Erythroblast (primary cell): ENCODE results near the gene UPF1.
A peak's percentile ranks its signal among the peaks of the same experiment; 100 is the strongest.

Experiments
- DNase-seq, 2 experiments: peaks; one replicate each; lab custom pipeline; 2025; lab: John Stamatoyannopoulos, UW
- GATA1 ChIP-seq: IDR thresholded peaks from 2 replicates; pipeline ENCODE4 v1.6.1; 2011; ENCODE audit warnings: low read depth, mild to moderate bottlenecking, control low read depth, low read length, moderate library complexity
- POLR2A ChIP-seq: IDR thresholded peaks from 2 replicates; pipeline ENCODE4 v1.6.1; 2011; ENCODE audit warnings: mild to moderate bottlenecking, low read length

UPF1 gene

DNA sequence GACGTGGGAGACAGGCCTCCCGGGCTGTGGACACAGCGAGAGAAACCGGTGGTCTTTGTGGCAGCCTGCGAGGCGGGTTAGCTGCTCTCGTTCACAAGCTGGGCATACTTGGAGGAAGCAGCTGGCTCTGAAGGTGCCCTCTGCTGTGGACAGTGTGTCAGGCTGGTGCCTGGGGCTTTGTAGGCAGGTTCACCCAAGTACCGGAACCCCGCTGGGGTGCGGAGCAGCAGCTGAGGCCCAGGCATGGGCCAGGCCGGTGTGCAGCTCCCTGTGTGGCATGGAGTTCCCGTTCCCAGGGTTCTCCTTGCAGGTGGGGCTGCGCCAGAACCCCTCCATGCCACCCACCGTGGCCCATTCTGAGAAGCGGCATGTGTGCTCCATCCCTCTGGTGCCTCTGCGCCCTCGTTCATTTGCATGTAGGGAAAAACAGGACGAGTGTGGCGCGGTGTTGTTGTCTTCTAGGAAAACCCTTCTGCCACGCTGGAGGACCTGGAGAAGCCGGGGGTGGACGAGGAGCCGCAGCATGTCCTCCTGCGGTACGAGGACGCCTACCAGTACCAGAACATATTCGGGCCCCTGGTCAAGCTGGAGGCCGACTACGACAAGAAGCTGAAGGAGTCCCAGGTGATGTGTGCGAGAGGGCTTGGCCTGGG lies 20.0 kb downstream of the UPF1 start:
- TF ChIP-seq GATA1 (no peak), POLR2A (no peak)
- no peak for DNase-seq

DNA sequence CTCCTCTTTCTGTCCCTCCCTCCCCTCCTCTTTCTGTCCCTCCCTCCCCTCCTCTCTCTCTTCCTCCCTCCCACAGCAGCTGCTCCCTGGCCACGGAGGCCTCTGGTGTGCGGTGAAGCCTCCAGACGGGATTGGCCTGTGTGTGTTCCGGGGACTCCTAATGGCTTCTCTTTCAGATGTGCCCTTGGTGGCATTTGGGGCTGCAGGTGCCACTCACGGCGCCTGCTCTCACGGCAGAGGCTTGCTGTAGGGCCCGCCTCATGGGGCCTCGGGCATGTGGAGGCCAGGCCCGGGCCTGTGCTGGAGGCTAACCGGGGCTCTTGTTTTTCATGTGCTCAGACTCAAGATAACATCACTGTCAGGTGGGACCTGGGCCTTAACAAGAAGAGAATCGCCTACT lies 20.9 kb downstream of the UPF1 start:
- TF ChIP-seq GATA1 (no peak), POLR2A (no peak)
- DNase-seq = no peak

- no peak for DNase-seq
- TF ChIP-seq GATA1 = no peak
- no peak for TF ChIP-seq POLR2A
Measured at GRCh38 chr19:18853755-18854427, 22.1 kb downstream of the UPF1 start.

DNA sequence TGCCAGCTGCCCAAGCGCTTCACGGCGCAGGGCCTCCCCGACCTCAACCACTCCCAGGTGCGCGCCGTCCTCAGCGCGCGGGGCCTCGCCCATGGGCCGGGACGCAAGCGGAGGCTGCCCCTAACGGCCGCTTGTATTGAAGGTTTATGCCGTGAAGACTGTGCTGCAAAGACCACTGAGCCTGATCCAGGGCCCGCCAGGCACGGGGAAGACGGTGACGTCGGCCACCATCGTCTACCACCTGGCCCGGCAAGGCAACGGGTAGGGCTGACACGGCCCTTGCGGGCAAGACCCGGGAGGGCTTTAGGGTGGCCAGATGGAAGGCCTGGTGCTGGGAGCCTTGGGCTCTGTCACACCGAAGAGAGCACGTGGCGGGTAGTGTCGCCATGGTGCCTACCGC lies 23.2 kb downstream of the UPF1 start:
- no peak for DNase-seq
- TF ChIP-seq POLR2A (no peak), GATA1 (no peak)

GRCh38 chr19:18855647-18856384 lies 24.1 kb downstream of the UPF1 start:
- TF ChIP-seq POLR2A = no peak
- no peak for TF ChIP-seq GATA1
- no peak for DNase-seq

DNA sequence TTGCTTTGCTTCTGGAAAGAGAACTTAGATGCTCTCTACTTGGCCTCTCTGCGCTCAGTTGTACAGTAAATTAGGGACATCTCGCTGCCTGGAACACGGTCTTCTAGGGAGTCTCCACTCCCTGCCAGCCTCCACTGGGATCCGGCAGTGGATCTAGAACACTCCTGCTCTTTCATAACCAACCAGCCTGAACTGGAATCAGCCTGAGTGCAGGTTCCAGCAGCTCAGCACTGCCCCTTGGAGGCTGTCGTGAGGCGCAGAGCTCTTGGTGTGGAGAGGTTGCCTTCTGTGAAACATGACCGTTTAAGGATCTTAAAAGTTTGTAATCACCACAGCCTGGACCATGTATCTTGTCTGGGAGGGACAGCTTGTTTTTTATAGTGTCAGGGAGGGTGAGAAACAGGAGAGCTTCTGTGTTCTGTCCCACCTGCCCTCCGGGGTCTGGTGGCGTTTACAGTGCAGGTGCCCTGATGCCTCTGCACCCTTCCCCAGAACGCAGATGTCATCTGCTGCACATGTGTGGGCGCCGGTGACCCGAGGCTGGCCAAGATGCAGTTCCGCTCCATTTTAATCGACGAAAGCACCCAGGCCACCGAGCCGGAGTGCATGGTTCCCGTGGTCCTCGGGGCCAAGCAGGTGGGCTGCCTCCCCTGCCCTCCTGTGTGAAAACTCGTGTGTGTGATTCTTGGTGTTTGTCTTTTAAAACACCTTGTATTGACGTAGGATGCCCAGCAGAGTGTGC lies 24.8 kb downstream of the UPF1 start:
- DNase-seq = peak in 1 of 2 experiments; percentile 18
- TF ChIP-seq GATA1 (no peak), POLR2A (no peak)

- DNase-seq = no peak
- TF ChIP-seq GATA1 = no peak
- no peak for TF ChIP-seq POLR2A
Measured at GRCh38 chr19:18857223-18857622, 25.5 kb downstream of the UPF1 start.

- TF ChIP-seq GATA1 = no peak
- TF ChIP-seq POLR2A = no peak
- no peak for DNase-seq
Measured at GRCh38 chr19:18858906-18859646, 27.3 kb downstream of the UPF1 start.

GRCh38 chr19:18859676-18860301 lies 28.0 kb downstream of the UPF1 start:
- no peak for DNase-seq
- TF ChIP-seq GATA1 = no peak
- no peak for TF ChIP-seq POLR2A

DNA sequence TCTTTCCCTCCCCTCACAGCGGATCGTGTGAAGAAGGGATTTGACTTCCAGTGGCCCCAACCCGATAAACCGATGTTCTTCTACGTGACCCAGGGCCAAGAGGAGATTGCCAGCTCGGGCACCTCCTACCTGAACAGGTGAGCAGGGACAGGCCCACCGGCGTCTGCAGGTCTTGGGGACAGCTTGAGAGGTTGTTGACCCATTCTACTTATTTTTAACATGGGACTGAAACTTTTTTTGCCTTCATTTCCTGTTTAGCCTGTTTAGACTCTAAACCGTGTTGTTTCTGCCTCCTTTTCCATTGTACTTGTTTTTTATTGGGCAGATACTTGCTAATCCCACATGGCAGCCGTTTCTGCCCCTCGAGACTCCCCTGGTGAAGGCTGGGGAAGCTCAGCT lies 28.5 kb downstream of the UPF1 start:
- DNase-seq = no peak
- TF ChIP-seq POLR2A = no peak
- no peak for TF ChIP-seq GATA1

- no peak for DNase-seq
- no peak for TF ChIP-seq POLR2A
- no peak for TF ChIP-seq GATA1
Measured at GRCh38 chr19:18860725-18861124, 29.0 kb downstream of the UPF1 start.

DNA sequence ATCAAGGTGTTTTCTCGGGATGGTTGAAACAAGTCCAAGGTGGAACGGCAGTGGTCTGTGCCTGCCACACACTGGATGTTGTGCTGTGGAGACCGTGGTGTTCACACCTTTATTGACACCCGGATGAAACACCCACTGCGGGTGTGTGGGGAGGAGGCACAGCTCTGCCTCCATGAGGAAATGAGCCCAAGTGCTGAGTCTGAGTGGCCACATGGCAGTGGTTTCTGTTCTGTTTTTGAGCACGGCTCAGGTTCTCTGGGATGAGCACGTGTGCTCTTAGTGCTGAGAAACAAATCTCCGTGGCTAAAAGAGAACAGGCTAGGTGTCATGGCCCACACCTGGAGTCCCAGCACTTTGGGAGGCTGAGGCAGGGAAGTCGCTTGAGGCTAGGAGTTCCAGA lies 29.5 kb downstream of the UPF1 start:
- TF ChIP-seq GATA1 (no peak), POLR2A (no peak)
- DNase-seq = no peak
